Measurements from ENCODE around the gene MMP20.

Gene MMP20

DNA sequence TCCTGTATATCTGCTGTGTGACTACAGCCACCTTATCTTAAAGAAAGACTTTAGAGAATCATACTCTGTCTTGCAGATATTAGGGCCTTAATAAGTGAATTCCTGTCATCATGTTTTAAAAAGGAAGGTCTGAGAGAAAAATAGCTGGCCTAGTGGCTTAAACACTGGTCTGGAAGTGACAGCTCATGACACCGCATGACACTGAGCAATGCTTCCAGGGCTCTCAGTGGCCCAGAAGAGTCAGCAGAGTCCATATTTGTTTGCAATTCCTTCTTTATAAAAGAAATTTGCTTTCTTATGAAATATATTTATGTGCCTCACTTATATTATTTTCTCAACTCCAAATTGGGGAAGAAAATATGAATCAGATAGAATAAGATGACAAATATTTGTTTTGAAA is 33.0 kb downstream of the MMP20 start:
- DNase-seq (ENCODE audit: low read depth) = no peak

DNA sequence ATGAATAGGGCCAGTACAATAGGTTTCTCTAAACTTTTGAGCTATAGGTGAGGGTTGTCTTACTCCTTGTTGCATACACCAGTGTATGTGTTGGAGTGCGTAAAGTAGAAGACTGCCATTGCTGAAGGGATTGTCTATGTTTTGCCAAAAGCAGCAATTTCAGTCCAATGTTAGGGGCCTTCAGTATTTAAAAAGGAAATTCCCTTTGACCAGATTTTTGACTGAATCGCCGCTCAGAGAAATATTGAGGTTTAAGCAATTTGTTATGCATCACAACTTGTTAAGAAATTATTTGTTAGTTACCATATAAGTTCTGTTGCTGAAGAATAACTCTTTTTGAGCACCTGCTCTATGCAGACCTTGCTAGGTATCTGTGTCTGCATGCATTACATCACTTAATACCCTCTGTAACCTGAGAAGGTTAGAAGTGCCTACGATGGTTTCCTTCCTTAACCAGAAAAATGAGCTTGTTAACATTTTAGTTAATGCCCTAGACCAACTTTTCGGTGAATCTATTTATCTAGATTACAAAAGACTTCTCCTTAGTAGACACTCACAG is 33.9 kb downstream of the MMP20 start:
- no peak for DNase-seq (ENCODE audit: low read depth)

DNA sequence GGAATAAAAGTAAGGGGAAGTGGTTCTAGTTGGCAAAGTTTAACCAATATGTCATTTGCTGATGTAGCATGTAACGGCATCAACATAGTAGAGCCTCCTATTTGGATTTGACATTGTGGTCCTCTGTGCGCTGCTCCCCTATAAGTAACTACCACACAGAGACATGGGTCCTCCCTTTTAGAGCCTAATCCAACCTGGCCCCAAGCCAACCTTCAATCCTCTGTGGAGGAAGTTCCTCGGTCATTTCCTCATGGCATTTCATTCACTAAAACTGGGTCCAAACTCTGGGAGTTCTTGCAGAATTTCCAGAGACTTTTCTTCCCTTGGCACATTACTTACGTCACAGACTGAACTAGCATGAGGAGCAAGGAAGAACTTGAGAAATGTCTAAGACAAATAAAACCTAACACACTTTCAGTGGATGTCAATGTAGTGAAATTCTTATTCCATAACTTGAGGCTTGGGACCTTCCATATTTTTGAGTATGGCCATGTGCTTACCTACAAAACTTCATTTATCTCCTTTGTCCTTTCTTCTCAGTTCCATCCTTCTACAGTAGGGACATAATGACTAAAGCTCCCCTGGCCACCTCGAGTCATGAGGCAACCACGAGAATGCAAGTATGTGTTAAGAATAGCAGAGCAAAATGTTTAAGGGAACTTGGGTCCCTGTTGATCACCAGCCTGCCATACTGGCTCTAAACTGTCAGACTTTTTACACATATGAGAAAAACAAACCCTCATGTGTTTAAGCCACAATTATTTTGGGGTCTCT is 34.7 kb downstream of the MMP20 start:
- DNase-seq (ENCODE audit: low read depth) = no peak

DNA sequence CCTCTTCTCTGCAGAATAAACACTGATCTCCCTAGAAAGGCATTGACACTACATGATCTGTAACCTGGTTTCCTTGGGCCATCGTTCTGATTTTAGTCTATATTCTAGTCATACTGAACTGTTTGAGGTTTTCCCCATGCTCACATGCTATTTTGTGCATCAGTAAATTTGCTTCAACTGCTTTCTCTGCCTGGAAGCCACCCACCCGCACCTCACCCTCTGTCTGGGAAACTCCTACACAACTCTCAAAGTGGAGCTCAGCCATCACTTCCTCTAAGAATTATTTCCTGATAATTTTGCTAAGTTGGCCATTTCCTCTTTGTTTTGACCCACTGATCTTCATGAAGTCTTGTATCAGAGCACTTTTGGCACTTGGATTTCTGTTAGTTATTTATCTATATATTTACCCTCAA is 36.1 kb downstream of the MMP20 start:
- no peak for DNase-seq (ENCODE audit: low read depth)

DNA sequence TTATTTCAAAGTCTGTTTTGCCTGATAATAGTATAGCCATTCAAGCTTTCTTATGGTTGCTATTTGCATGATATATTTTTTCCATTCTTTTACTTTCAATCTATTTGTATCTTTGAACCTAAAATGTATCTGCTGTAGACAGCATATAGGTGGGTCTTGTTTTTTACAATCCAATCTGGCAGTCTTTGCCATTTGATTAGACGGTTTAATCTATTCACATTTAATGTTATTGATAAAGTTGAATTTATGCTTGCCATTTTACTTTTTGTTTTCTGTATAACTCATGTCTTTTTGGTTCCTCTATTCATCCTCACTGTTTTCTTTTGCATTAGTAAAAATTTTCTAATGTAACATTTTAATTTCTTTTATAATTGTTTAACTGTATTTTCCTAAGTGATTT is 37.4 kb downstream of the MMP20 start:
- DNase-seq (ENCODE audit: low read depth) = no peak

DNA sequence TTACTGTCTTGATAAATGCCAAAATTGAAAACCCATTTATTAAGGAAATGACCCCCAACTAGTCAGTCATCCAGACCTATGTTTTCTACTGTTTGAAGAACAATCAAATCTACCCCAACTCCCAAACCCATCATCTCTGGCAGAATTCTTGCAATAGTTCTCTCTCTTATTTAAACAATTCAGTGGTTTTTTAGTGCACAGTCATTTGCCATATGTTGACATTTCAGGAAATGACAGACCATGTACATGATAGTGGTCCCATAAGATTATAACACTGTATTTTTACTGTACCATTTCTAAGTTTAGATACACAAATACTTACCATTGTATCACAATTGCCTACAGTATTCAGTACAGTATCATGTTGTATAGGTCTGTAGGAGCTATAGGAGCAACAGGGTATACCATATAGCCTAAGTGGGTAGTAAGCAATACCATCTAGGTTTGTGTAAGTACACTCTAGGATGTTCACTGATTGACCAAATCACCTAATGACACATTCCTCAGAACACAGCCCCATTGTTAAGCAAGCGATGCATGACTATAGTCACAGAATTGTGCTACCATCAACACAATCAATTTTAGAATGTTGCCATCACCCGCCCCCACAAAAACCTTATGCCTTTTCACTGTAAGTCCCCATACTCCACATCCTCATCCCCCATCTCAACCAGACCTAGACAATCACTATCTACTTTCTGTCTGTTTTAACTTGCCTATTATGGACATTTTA is 41.8 kb downstream of the MMP20 start:
- no peak for DNase-seq (ENCODE audit: low read depth)

DNA sequence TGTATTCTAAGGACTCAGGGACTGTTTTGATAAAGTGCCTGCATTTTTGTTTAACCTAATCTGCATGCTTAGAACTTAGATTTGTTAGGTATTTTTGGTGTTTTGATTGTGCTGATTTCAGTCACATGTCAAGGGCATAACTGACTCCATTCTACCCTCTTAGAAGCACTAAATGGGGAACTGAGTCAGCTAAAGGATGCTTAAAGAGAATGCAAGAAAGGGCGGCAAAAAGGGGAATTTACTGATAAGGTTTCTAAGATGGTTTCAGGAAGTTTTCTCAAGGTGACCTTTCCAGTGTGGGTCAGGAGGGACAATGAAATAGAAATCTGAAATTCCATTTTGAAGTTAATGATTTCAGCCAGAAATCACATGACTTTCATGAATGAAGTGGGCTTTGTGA is 43.0 kb downstream of the MMP20 start:
- DNase-seq (ENCODE audit: low read depth) = no peak

DNA sequence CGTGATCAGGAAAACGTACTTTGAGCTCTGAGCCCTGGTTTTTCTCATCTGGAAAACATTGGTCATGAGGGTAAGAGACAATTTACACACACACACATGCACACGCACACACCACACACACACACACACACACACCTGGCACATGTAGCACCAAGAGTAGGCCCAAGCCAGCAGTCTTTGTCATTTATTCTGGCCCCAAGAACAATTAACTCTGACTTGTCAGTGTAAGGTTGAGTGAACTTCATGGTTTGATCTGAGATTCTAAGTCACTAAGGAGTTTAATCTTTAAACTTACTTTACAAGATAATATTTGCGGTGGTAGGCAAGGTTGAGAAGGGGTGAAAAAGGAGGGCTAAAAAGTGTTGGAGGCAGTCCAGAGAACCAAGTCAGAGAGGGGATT is 44.1 kb downstream of the MMP20 start:
- DNase-seq (ENCODE audit: low read depth) = no peak

DNA sequence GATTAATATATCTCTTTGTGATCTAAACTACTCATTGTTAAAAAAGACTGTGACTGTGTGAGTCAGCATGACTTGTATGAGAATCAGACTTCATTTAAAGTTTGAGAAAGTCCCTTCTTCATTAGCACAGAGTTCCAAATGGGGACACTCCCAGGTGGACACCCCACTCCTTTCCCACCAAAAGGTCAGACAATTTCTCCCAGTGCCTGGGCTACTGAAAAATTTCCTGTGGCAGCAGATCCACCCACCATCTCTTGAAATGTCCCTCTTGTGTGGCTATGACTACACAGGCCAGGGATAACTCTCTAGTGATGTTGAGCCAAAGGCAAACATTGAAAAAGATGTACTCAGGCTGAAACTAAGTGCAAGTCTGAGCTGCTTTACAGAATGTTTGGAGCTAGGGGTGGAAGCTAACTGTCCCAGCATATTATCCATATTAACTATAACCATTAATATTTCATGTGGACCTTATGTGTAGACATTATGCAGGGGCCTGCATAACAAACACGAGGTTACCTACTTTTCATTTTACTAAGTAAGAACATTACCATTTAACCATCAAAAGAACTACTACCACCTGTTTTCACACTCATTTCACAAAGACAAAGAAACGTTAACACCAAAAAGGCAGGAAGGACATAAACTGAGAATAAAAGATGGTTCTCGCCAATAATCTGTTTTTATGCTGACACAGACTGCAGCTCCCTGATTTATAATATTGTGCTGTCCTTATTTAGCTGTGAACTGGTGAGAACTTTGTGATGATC is 44.8 kb downstream of the MMP20 start:
- DNase-seq (ENCODE audit: low read depth) = no peak

DNA sequence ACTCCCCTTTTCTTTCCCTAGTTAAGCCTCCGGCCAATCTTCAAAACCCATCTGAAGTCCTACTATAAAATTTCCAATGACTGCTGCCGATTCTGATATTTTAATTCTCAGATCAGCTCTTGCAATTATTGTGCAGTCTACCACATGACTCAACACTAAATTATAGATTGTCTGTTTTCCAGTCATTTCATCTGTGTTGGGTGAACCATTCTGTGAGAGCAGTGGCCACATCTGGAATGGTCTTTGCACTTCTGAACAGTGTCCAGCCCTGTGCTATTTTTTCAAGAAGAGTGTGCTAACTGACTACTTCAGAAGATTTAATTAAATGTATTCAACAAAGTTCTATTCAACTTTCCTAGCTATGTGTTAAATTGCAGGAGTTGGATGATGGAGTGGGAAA is 47.4 kb downstream of the MMP20 start:
- no peak for DNase-seq (ENCODE audit: low read depth)

DNA sequence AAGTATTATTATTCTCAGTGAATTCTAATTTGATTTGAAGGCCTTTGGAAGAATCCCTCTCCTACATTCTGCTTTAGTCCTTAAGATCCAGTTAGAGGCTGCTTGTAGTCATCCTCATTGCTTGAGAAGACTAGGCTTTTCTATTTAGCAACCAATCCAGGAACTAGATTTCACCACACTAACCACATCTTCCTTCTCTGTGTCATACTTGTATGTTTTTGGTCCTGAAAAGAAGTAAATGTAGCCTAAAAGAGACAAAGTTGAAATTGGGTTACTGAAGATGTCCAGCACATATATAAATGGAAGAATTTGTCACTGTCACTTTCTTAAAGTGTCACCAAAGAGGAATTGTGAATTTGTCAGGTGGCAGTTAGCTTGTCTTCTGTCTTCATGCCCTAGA is 48.0 kb downstream of the MMP20 start:
- DNase-seq (ENCODE audit: low read depth) = no peak

DNA sequence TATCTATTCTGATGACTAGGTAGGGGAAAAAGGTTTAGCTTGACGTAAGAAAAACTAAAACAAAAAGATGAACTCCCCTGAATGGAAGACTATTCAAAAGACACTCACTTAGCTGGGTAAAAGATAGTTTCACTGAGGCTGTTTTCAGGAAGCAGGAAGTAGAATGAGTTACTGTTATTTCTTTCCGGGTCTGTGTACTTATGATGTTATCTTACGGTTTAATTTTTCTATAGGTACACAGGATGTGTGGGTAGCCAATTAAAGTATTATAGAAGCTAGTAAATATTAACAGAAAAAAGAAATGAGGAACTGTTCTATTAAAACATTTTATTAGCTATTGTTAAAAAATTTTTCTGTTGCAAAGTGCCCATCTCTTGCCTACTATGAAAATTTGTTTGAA is 48.8 kb downstream of the MMP20 start:
- DNase-seq (ENCODE audit: low read depth) = no peak

DNA sequence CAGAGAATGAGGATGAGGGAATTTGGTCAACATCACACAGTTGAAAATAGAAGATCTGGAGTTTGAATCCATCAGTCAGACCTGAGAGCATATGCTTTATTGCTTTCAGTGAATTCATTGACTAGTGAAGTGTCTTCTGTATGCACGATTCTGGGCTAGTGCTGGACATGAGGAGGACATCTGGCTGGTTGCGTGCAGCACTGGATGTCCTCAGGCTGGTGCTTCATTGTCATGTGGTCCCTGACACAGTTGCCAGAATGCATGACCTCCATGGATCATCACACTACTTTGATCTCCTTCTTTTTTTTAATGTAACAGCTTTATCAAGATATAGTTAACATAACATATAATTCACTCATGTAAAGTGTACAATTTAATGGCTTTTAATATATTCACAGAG is 50.1 kb downstream of the MMP20 start:
- DNase-seq (ENCODE audit: low read depth) = no peak

DNA sequence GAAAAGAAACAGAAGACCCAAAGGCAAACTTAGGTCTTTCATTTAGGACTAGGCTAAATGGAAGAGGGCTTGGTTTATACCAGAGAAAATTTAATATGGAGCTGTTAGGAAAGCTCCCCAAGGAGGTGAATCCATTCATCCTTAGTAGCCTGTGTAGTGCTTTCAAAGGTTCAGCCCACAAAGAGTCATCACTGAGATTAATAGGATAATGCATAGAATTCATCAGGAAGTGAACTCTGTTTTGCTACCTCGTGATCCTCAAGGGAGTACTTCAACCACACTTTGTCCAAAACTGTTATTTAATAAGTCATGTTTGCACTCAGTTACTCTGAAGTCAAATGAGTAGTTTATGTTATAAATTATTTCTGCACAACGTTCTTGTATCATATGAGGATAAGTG is 51.3 kb downstream of the MMP20 start:
- DNase-seq (ENCODE audit: low read depth) = no peak

DNA sequence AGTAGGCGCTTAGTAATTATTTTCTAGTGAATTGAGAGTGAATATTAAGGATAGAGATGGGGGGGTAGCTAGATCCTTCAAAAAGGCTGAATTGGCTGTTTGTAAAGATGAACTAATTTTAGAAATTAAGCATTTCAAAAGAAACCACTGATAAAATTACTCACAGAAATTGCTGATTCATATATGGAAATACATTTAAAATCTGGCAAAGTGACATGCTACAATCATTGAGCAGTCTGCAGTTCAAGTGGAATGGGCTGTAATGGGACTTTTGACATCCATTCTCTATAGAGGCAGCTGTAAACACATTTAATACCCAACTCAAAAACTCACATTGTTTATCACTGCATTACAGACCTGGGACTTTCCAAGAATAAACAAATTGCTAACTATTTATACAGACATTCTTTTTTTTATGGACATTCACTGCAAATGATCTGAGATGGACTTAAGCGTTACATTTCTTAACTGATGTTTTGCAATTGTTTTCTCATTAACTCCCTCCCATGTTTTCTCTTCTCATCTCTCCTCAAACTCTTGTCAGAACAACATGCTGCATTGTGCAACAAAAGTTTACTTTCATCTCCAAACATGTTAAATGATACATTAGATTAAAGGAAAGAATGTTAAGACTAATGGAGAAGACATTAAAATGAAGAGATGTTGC is 52.4 kb downstream of the MMP20 start:
- no peak for DNase-seq (ENCODE audit: low read depth)

DNA sequence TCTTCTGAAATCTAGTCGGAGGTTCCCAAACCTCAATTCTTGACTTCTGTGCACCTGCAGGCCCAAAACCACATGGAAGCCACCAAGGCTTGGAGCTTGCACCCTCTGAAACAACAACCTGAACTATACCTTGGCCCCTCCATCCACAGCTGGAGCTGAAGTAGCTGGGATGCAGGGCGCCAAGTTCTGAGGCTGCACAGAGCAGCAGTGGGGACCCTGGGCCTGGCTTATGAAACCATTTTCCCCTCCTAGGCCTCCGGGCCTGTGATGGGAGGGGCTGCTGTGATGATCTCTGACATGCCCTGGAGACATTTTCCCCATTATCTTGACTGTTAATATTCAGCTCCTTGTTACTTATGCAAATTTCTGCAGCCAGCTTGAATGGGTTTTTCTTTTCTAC is 56.3 kb downstream of the MMP20 start:
- DNase-seq (ENCODE audit: low read depth) = no peak

DNA sequence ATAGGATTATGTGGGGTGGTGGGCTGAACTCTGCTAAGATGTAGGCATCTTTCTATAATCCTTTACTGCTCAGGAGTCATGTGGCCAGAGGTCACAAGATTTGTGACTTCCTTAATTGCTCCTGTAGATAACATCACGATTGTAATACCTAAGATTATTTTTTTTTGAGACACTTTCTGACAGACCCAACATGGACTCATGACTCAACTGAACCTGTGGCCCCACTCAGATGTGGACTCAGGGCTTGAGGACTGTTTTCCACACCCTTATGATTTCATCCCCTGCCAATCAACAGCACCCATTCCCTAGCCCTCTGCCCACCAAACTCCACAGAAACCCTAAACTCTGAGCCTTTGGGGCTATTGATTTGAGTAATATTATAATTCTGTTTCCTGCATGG is 59.0 kb downstream of the MMP20 start:
- no peak for DNase-seq (ENCODE audit: low read depth)

DNA sequence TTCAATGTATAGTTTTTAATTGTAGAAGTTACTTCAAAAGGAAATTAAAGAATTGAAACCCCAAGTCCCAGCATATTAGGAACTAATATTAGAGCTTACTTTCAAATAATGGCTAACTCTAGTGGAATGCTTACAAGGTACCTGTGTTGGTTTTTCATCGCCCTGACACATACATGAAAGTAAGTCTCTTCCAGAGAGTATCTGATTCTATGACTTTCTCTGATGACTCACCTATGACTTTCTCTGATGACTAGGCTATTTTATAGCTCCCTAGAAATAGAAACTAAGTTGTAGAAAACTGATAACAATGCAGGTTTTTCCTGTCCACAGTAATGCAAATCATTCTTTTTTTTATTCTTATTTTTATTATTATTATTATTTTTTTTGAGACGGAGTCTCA is 61.0 kb downstream of the MMP20 start:
- DNase-seq (ENCODE audit: low read depth) = no peak

DNA sequence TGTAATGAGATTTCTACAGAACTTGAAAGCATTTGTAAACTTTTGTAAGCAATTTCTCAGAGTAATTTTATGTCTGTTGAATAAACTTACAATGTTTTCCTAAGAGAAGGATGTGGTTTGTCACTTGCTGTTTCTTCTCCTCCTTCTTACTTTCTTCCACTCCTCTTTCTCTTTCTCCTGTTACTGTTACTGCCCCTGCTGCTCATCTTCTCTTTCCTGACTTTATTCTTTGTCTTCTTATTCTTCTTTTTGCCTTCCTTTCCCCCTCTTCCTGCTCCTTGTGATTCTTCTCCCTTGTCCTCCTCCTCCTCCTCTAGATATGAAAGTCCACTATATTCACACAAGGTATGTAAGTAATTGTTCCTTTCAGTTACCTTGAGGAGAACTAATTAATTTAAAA is 63.5 kb downstream of the MMP20 start:
- DNase-seq (ENCODE audit: low read depth) = no peak

DNA sequence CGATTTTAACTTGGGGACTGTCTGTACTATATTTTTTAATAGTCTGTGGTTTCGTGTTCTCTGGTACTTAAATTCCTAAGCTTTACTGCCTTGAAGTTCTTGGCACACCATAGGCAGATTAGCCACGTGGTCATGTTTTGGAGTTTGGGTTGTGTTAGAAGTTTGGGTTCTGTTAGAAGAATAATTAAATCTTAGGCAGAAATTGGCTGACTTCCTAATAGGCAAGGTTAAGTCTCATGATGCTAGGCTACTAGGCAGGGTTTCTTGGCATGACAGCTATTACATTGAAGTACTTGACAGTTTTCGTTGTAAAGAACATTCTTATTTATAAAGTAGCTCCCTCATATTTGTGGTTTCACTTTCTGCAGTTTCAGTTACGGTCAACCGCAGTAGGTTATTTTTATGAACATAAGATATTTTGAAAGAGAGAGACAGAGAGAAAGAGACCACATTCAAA is 64.5 kb downstream of the MMP20 start:
- no peak for DNase-seq (ENCODE audit: low read depth)

DNA sequence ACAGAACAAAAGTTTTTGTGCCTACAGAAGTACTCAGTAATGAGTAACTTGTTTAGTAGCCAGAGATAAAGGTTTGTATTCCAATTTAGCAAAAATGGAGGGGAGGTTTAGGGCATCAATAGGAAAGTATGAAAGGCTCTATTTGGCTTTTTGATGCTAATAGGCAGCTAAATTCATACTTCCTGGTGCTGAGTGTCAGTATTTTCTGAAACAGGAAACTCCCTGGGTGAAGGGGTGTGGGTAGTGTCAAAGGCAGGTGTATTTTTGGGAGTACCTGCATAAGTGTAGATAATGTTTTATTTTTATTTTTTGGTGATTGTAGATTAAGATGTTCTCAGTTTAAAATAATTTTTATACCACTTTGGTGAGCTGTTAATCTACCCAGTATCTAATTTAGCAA is 65.3 kb downstream of the MMP20 start:
- DNase-seq (ENCODE audit: low read depth) = no peak

DNA sequence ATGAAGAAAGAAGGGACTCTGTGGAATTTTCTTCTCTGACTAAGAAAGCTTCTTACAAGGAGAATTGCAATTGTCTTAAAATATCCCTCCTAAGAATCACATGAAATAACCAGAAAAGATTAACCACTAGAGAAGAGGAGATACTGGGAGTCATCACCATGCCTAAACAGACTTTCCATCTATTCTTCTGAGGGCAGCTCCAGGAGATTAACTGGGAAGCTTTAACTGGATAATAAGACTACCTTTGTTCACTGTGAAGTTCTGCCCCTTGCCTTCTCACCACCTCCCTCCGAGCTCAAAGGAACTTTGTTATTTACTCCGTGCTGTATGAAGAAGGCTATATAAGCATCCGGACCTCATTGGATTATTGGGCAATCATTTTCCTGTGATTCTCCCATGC is 70.0 kb downstream of the MMP20 start:
- no peak for DNase-seq (ENCODE audit: low read depth)
